ENCODE results near the gene FUT3.

- TF ChIP-seq EP300 (IDR thresholded peaks at IDR 0.05) (no peak), CTCF (IDR thresholded peaks at IDR 0.05) (no peak), POLR2AphosphoS5 (IDR thresholded peaks at IDR 0.05) (no peak), POLR2A (IDR thresholded peaks at IDR 0.05) (no peak)
Measured at GRCh38 chr19:5882421-5882968, 31.2 kb upstream of the FUT3 start.

Data from stomach (tissue), 4 donors.